K562 (cell line): ENCODE data around the gene TBX1. TPM values are rescaled to one million over a fixed set of nuclear protein-coding genes. Genes with fewer than 3 reads are reported as not detected.

Experiments used
- ARID2 ChIP-seq: fragments of 450-650 bp; IDR thresholded peaks from 2 replicates; pipeline ENCODE4 v1.6.1; 2017; ENCODE audit warnings: antibody characterized with exemption, mild to moderate bottlenecking
- LARP7 ChIP-seq: fragments of 450-650 bp; IDR thresholded peaks from 2 replicates; pipeline ENCODE4 v1.6.1; 2016
- TCF7L2 ChIP-seq: fragments of 150-350 bp; IDR thresholded peaks from 2 replicates; pipeline ENCODE4 v1.6.1; 2016; ENCODE audit warnings: low read depth, mild to moderate bottlenecking, low read length, moderate library complexity
- ZNF76 ChIP-seq: fragments of 250-450 bp; sonication (Bioruptor Pico); IDR thresholded peaks from 2 replicates; pipeline ENCODE4 v1.4.0; 2020; ENCODE audit warnings: mild to moderate bottlenecking, moderate library complexity, borderline replicate concordance
- polyA plus RNA-seq, 8 experiments: library from polyadenylated mRNA; depleted of rRNA in 4 of 8; stranded (reverse) in 5 of 8; unstranded in 3 of 8; fragments of >200 nt; fragmentation: Nextera tagmentation in 2 of 8; fragmentation: Illumina TruSeq in 1 of 8; extraction: Ambion mirVana in 2 of 8; extraction: Trizol in 1 of 8; gene quantifications; 2 replicates each; pipeline versions ENCODE4 v1.2.1 to v1.2.3, GENCODE V29; 2011 to 2014; ENCODE audit warnings: inconsistent platforms in 1 of 8, missing spikeins in 1 of 8
- total RNA-seq, 7 experiments: library from RNA; depleted of rRNA in 6 of 7; stranded (reverse); fragments of >200 nt in 6 of 7; fragmentation: Illumina TruSeq in 2 of 7; extraction: Trizol in 2 of 7; gene quantifications; 2 replicates each; pipeline versions ENCODE4 v1.2.1 to v1.2.3, GENCODE V29; 2011 to 2021; ENCODE audit warnings: low replicate concordance in 1 of 7
- TF ChIP-seq, protein P1 (sequence below): fragments of 200-600 bp; sonication (generic); IDR thresholded peaks from one replicate; pipeline ENCODE4 v1.6.1; 2012; ENCODE audit warnings: mild to moderate bottlenecking, low read depth, low read length, inconsistent platforms
- TF ChIP-seq, protein P2 (sequence below), 2 experiments: fragments of 150-350 bp in 1 of 2; IDR thresholded peaks; 2 replicates each; pipeline ENCODE4 v1.6.1; 2012 to 2016; ENCODE audit warnings: low read depth in 2 of 2, low read length in 2 of 2, mild to moderate bottlenecking in 1 of 2, moderate library complexity in 1 of 2
- TF ChIP-seq, protein P3 (sequence below): fragments of 250-450 bp; sonication (Bioruptor Pico); IDR thresholded peaks from 2 replicates; pipeline ENCODE4 v1.8.0; 2021; ENCODE audit warnings: borderline replicate concordance, mild to moderate bottlenecking, moderate library complexity; ENCODE audit not compliant: poor library complexity, severe bottlenecking
- TF ChIP-seq, protein P4 (sequence below): fragments of 250-450 bp; sonication (Bioruptor Pico); IDR thresholded peaks from 2 replicates; pipeline ENCODE4 v1.8.0; 2022; ENCODE audit warnings: inconsistent platforms, mild to moderate bottlenecking, moderate library complexity, borderline replicate concordance

Gene TBX1
- total and polyA plus RNA-seq, 9 of the 15 experiments (the other 6 are each of a cell fraction or from before 2014, with no cell fraction given), result 0.07 to 35.0 (median 3.9) TPM

DNA sequence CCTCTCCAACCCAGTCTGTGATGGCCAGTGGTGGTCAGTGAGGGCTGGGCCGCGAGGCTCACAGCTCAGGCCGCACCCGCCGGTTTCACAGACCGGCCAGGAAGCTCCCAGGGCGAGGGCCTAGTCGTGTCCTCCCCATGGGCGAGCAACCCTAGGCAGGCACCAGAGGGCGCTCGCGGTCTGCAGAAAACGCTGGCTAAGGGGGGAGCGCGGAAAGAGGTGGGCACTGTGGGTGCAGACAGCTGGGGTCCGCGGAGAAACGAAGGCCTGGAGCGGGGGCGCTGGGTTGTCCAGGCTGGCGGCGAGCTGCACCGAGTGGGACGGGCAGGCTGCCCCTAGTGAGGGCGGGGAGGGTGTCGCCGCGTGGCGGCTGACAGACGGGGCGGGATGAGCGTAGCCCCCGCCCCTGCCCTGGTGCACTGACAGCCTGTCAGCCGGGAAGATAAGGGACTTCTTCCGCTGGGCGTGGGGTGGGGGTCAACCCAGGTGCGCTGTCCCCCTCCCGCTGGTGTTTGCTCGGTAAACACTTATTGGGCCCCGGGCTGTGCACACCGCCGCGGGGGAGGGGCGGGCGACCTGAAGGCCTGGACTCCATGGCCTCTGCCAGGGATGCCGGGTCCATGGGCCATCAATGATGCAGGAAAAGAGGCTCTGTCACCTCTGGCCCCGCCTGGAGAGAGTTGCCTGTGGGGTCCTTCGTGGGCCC, 29.8 kb upstream of the TBX1 start (continued):
- TF ChIP-seq, protein P1, sequence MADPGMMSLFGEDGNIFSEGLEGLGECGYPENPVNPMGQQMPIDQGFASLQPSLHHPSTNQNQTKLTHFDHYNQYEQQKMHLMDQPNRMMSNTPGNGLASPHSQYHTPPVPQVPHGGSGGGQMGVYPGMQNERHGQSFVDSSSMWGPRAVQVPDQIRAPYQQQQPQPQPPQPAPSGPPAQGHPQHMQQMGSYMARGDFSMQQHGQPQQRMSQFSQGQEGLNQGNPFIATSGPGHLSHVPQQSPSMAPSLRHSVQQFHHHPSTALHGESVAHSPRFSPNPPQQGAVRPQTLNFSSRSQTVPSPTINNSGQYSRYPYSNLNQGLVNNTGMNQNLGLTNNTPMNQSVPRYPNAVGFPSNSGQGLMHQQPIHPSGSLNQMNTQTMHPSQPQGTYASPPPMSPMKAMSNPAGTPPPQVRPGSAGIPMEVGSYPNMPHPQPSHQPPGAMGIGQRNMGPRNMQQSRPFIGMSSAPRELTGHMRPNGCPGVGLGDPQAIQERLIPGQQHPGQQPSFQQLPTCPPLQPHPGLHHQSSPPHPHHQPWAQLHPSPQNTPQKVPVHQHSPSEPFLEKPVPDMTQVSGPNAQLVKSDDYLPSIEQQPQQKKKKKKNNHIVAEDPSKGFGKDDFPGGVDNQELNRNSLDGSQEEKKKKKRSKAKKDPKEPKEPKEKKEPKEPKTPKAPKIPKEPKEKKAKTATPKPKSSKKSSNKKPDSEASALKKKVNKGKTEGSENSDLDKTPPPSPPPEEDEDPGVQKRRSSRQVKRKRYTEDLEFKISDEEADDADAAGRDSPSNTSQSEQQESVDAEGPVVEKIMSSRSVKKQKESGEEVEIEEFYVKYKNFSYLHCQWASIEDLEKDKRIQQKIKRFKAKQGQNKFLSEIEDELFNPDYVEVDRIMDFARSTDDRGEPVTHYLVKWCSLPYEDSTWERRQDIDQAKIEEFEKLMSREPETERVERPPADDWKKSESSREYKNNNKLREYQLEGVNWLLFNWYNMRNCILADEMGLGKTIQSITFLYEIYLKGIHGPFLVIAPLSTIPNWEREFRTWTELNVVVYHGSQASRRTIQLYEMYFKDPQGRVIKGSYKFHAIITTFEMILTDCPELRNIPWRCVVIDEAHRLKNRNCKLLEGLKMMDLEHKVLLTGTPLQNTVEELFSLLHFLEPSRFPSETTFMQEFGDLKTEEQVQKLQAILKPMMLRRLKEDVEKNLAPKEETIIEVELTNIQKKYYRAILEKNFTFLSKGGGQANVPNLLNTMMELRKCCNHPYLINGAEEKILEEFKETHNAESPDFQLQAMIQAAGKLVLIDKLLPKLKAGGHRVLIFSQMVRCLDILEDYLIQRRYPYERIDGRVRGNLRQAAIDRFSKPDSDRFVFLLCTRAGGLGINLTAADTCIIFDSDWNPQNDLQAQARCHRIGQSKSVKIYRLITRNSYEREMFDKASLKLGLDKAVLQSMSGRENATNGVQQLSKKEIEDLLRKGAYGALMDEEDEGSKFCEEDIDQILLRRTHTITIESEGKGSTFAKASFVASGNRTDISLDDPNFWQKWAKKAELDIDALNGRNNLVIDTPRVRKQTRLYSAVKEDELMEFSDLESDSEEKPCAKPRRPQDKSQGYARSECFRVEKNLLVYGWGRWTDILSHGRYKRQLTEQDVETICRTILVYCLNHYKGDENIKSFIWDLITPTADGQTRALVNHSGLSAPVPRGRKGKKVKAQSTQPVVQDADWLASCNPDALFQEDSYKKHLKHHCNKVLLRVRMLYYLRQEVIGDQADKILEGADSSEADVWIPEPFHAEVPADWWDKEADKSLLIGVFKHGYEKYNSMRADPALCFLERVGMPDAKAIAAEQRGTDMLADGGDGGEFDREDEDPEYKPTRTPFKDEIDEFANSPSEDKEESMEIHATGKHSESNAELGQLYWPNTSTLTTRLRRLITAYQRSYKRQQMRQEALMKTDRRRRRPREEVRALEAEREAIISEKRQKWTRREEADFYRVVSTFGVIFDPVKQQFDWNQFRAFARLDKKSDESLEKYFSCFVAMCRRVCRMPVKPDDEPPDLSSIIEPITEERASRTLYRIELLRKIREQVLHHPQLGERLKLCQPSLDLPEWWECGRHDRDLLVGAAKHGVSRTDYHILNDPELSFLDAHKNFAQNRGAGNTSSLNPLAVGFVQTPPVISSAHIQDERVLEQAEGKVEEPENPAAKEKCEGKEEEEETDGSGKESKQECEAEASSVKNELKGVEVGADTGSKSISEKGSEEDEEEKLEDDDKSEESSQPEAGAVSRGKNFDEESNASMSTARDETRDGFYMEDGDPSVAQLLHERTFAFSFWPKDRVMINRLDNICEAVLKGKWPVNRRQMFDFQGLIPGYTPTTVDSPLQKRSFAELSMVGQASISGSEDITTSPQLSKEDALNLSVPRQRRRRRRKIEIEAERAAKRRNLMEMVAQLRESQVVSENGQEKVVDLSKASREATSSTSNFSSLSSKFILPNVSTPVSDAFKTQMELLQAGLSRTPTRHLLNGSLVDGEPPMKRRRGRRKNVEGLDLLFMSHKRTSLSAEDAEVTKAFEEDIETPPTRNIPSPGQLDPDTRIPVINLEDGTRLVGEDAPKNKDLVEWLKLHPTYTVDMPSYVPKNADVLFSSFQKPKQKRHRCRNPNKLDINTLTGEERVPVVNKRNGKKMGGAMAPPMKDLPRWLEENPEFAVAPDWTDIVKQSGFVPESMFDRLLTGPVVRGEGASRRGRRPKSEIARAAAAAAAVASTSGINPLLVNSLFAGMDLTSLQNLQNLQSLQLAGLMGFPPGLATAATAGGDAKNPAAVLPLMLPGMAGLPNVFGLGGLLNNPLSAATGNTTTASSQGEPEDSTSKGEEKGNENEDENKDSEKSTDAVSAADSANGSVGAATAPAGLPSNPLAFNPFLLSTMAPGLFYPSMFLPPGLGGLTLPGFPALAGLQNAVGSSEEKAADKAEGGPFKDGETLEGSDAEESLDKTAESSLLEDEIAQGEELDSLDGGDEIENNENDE, result peak; percentile 7
- TF ChIP-seq, protein P2, sequence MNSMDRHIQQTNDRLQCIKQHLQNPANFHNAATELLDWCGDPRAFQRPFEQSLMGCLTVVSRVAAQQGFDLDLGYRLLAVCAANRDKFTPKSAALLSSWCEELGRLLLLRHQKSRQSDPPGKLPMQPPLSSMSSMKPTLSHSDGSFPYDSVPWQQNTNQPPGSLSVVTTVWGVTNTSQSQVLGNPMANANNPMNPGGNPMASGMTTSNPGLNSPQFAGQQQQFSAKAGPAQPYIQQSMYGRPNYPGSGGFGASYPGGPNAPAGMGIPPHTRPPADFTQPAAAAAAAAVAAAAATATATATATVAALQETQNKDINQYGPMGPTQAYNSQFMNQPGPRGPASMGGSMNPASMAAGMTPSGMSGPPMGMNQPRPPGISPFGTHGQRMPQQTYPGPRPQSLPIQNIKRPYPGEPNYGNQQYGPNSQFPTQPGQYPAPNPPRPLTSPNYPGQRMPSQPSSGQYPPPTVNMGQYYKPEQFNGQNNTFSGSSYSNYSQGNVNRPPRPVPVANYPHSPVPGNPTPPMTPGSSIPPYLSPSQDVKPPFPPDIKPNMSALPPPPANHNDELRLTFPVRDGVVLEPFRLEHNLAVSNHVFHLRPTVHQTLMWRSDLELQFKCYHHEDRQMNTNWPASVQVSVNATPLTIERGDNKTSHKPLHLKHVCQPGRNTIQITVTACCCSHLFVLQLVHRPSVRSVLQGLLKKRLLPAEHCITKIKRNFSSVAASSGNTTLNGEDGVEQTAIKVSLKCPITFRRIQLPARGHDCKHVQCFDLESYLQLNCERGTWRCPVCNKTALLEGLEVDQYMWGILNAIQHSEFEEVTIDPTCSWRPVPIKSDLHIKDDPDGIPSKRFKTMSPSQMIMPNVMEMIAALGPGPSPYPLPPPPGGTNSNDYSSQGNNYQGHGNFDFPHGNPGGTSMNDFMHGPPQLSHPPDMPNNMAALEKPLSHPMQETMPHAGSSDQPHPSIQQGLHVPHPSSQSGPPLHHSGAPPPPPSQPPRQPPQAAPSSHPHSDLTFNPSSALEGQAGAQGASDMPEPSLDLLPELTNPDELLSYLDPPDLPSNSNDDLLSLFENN (IDR thresholded peaks at IDR 0.05; ENCODE audit: low read depth in 2 of 2, low read length in 2 of 2), result peak; percentile 6 to 66; a peak in 2 of 4 replicates
- TF ChIP-seq, protein P3, sequence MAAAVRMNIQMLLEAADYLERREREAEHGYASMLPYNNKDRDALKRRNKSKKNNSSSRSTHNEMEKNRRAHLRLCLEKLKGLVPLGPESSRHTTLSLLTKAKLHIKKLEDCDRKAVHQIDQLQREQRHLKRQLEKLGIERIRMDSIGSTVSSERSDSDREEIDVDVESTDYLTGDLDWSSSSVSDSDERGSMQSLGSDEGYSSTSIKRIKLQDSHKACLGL, result peak; percentile 45
- TF ChIP-seq ARID2 (peak; percentile 100), ZNF76 (CRISPR knock-in tag) (peak; percentile 65; the same call in 1 of the 2 replicates), TCF7L2 (0 out of 2 replicates have a peak, but pooled peaks have one; percentile 7), LARP7 (peak; percentile 98)
- TF ChIP-seq, protein P4, sequence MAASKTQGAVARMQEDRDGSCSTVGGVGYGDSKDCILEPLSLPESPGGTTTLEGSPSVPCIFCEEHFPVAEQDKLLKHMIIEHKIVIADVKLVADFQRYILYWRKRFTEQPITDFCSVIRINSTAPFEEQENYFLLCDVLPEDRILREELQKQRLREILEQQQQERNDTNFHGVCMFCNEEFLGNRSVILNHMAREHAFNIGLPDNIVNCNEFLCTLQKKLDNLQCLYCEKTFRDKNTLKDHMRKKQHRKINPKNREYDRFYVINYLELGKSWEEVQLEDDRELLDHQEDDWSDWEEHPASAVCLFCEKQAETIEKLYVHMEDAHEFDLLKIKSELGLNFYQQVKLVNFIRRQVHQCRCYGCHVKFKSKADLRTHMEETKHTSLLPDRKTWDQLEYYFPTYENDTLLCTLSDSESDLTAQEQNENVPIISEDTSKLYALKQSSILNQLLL (CRISPR knock-in tag), result no peak
